GM19468 (cell line): ENCODE data around the gene TMEM59.
"Not testable (repeated sequence)": the region's sequence is repeated elsewhere in the genome, so short reads cannot be mapped to it uniquely, and the experiment has no call there.

ENCODE experiments used
- ATAC-seq: cut with Tn5 transposase; IDR thresholded peaks from one replicate; pipeline ENCODE4 v1.9.1; 2021; ENCODE audit warnings: mild to moderate bottlenecking, moderate library complexity, moderate number of reproducible peaks; ENCODE audit not compliant: unreplicated experiment; ENCODE audit errors: extremely low read depth

TMEM59 gene

GRCh38 chr1:54014009-54014629, 38.9 kb downstream of the TMEM59 start:
- no peak for ATAC-seq

GRCh38 chr1:54013393-54014008, 39.5 kb downstream of the TMEM59 start:
- ATAC-seq = no peak

GRCh38 chr1:54012863-54013262, 40.1 kb downstream of the TMEM59 start:
- ATAC-seq = no peak

GRCh38 chr1:54012008-54012325, 41.0 kb downstream of the TMEM59 start:
- no peak for ATAC-seq

- ATAC-seq = no peak
These were observed 41.5 kb downstream of the TMEM59 start for GRCh38 chr1:54011316-54012007.

- no peak for ATAC-seq
These were observed 42.4 kb downstream of the TMEM59 start for GRCh38 chr1:54010415-54011117.

GRCh38 chr1:54009406-54009805, 43.6 kb downstream of the TMEM59 start:
- no peak for ATAC-seq

- ATAC-seq = no peak
These were observed 44.1 kb downstream of the TMEM59 start for GRCh38 chr1:54008876-54009275.

- ATAC-seq = no peak
These were observed 45.4 kb downstream of the TMEM59 start for GRCh38 chr1:54007613-54008012.

- no peak for ATAC-seq
These were observed 46.5 kb downstream of the TMEM59 start for GRCh38 chr1:54006508-54006907.

- no peak for ATAC-seq
These were observed 48.4 kb downstream of the TMEM59 start for GRCh38 chr1:54004481-54005049.

- ATAC-seq = not testable (repeated sequence)
These were observed 49.1 kb downstream of the TMEM59 start for GRCh38 chr1:54003750-54004480.

- no peak for ATAC-seq
These were observed 49.8 kb downstream of the TMEM59 start for GRCh38 chr1:54003249-54003646.

- ATAC-seq = no peak
These were observed 50.3 kb downstream of the TMEM59 start for GRCh38 chr1:54002544-54003248.

- no peak for ATAC-seq
These were observed 51.4 kb downstream of the TMEM59 start for GRCh38 chr1:54001591-54001990.

- no peak for ATAC-seq
These were observed 53.1 kb downstream of the TMEM59 start for GRCh38 chr1:53999920-54000319.

- no peak for ATAC-seq
These were observed 54.8 kb downstream of the TMEM59 start for GRCh38 chr1:53998223-53998622.

GRCh38 chr1:53995683-53996082, 57.3 kb downstream of the TMEM59 start:
- ATAC-seq = no peak

GRCh38 chr1:53994516-53994915, 58.5 kb downstream of the TMEM59 start:
- ATAC-seq = not testable (repeated sequence)
